ENCODE measurements around the gene BCL2L12.

The BCL2L12 gene

GRCh38 chr19:49665036-49665350 is 740 bp upstream of the BCL2L12 start:
- no peak for TF ChIP-seq CTCF (conservative IDR thresholded peaks at IDR 0.05; ENCODE audit: low read depth, low read length)
- peak overlapping the region; percentile 86 for H3K4me3 ChIP-seq (ENCODE audit: low read depth, low read length)
- DNase-seq (ENCODE audit: low read depth): no peak

- TF ChIP-seq CTCF (conservative IDR thresholded peaks at IDR 0.05; ENCODE audit: low read depth, low read length): no peak
- peak overlapping the region; percentile 86 for H3K4me3 ChIP-seq (ENCODE audit: low read depth, low read length)
- DNase-seq (ENCODE audit: low read depth): no peak
Observed at GRCh38 chr19:49666120-49666444, 349 bp downstream of the BCL2L12 start.

DNA sequence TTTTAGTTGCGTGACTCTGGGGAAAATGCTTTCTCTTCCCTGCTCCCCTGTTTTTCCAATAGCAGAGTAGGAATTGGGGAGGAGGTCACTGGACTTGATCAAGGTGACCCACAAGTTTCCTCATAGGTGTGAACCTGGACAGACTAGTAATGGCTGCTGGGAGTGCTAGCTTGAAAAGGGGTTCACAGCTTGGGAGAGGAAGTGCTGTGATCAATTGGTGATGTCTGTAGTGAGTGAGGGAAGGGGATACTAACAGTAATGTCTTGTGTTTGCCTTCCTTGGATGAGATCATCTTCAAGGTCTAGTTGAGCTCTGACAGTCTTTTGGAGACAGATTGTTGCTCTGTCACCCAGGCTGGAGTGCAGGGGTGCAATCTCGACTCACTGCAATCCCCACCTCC is 1.7 kb downstream of the BCL2L12 start:
- no peak for DNase-seq (ENCODE audit: low read depth)
- H3K4me3 ChIP-seq (ENCODE audit: low read depth, low read length): no peak overlapping the region
- TF ChIP-seq CTCF (conservative IDR thresholded peaks at IDR 0.05; ENCODE audit: low read depth, low read length): no peak

DNA sequence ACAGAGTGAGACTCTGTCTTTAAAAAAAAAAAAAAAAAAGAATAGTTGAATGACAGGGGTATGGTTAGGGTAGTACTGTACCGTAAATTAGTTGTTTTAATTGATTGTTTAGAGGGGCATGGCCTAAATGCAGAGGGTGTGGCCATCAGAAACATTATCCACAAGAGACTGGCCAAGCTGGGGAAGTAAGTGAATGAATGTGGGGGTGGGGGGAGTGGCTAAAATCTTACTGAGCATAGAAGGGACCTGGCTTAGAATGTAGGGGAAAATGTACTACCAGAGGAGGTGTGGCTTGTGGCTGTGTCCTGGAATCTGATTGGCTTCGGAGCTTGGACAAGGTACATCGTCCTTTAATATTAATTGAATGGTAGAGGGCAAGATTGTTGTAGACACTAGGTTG is 3.8 kb downstream of the BCL2L12 start:
- no peak overlapping the region for H3K4me3 ChIP-seq (ENCODE audit: low read depth, low read length)
- no peak for TF ChIP-seq CTCF (conservative IDR thresholded peaks at IDR 0.05; ENCODE audit: low read depth, low read length)
- DNase-seq (ENCODE audit: low read depth): no peak

DNA sequence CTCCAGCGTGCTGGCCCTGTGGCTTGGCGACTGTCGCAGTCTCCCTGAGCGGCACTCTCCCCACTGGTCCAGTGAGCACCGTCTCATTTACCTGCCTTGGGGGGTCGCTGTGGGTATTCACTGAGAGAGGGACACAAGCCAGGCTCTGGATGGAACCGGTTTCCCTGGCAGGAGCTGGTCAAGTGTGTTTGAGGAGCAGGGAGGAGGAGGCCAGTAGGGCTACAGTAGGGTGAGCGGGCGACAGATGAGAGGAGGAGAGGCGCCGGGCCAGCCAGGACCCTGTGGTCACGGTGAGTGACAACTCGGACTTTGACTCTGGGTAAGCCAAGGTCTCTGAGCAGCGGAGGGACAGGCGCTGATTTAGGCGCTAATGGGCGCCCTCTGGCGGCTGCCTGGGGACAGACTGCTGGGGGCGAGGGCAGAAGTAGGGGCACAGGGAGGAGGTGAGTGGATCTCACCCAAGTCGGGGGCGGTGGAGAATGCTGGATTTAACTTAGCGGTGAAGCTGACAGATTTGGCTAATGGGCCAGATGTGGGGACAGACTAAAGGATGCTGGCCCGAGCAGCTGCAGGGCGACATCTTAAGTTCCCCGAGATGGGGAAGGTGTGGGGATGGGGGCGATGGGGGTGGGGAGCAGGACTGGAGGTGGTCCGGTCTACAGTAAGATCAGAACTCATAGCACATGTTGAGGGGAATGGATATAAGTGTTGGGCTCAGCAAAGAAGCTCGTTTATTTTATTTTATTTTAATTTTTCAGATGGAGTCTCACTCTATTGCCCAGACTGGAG is 6.6 kb downstream of the BCL2L12 start:
- peak; percentile 72 for DNase-seq (ENCODE audit: low read depth)
- peak overlapping the region; percentile 43 for H3K4me3 ChIP-seq (ENCODE audit: low read depth, low read length)
- TF ChIP-seq CTCF (conservative IDR thresholded peaks at IDR 0.05; ENCODE audit: low read depth, low read length): peak; percentile 94

DNA sequence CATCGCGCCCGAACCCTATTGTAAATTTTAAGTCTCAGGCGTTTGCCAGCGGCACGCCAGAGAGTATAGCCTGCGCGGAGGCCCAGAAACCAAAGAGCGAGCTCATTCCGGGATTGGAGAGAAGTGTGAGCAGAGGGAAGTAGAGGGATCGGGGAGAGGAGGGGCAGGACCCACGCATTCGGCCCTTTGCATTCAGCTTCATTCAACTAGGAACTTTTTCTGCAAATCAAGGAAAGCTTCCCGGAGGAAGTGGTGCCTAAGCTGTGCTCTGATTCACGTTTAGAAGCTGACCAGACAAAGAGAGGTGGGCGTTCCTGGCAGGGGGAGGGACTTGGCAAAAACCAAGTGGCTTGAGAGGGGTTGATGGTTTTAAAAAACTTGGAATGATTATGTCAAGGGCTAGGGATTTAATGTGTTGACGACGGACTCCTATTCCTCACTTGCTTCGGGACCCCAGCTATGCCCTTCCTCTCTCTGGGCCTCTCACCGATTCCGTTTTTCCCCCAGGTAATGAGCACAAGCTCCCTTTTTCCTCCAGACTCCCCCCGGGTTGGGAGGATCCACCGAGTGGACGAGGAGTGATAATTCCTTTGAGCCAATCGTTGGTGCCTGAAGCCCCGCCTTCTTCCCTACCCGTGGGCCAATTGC is 10.5 kb downstream of the BCL2L12 start:
- peak overlapping the region; percentile 53 for H3K4me3 ChIP-seq (ENCODE audit: low read depth, low read length)
- TF ChIP-seq CTCF (conservative IDR thresholded peaks at IDR 0.05; ENCODE audit: low read depth, low read length): no peak
- DNase-seq (ENCODE audit: low read depth): peak; percentile 97

GRCh38 chr19:49676784-49677230 is 11.1 kb downstream of the BCL2L12 start:
- peak; percentile 100 for DNase-seq (ENCODE audit: low read depth)
- no peak for TF ChIP-seq CTCF (conservative IDR thresholded peaks at IDR 0.05; ENCODE audit: low read depth, low read length)
- peak overlapping the region; percentile 99 for H3K4me3 ChIP-seq (ENCODE audit: low read depth, low read length)

Measured in choroid plexus epithelial cell (primary cell).